IPS-18a (cell line): Measurements from ENCODE around the gene BRPF1.
A peak's percentile ranks its signal among the peaks of the same experiment; 100 is the strongest.

ENCODE experiments used
- H3K27ac ChIP-seq: one replicate; pipeline ENCODE4 v1.5.1; 2013; ENCODE audit warnings: low read length
- H3K27me3 ChIP-seq: one replicate; pipeline ENCODE4 v1.6.1; 2013; ENCODE audit warnings: mild to moderate bottlenecking, low read length; ENCODE audit not compliant: control insufficient read depth, insufficient read depth
- H3K36me3 ChIP-seq: one replicate; pipeline ENCODE4 v1.6.1; 2013; ENCODE audit warnings: low read depth, low read length; ENCODE audit not compliant: control insufficient read depth
- H3K4me1 ChIP-seq: one replicate; pipeline ENCODE4 v1.6.1; 2013; ENCODE audit warnings: low read depth, low read length; ENCODE audit not compliant: control insufficient read depth
- H3K4me3 ChIP-seq: one replicate; pipeline ENCODE4 v1.5.1; 2013; ENCODE audit warnings: low read length
- H3K9ac ChIP-seq: one replicate; pipeline ENCODE4 v1.6.1; 2013; ENCODE audit warnings: mild to moderate bottlenecking, low read length, moderate library complexity
- H3K9me3 ChIP-seq: one replicate; pipeline ENCODE4 v1.6.1; 2013; ENCODE audit warnings: low read depth, low read length; ENCODE audit not compliant: control insufficient read depth

Gene BRPF1

DNA sequence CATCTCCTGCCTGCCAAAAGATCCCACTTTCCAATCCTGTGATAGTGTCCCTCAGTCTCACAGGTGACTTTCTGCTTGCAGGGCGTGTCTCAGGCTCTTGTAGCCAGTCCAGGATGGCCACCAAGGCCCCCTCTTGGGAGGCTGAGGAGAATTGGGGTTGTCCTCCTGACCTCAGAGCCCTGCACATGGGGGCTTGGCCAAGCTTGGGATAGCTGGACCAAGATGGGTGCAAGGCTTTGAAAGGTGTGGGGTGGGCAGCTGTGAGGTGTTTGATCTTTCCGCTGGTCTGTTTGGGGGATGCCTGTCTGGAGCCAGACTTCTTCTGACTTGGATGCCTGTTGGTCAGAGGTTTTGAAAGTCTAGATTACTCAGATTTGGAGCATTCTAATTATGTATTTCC lies 39.9 kb upstream of the BRPF1 start:
- no peak overlapping the region for H3K4me3 ChIP-seq
- no peaks in the 10 kb centered on the region for H3K4me1 ChIP-seq
- H3K9me3 ChIP-seq, result no peaks in the 10 kb centered on the region
- no peaks in the 10 kb centered on the region for H3K27me3 ChIP-seq
- peaks cover 25% of the 10 kb centered on the region for H3K36me3 ChIP-seq
- no peak overlapping the region for H3K9ac ChIP-seq
- no peak overlapping the region for H3K27ac ChIP-seq

DNA sequence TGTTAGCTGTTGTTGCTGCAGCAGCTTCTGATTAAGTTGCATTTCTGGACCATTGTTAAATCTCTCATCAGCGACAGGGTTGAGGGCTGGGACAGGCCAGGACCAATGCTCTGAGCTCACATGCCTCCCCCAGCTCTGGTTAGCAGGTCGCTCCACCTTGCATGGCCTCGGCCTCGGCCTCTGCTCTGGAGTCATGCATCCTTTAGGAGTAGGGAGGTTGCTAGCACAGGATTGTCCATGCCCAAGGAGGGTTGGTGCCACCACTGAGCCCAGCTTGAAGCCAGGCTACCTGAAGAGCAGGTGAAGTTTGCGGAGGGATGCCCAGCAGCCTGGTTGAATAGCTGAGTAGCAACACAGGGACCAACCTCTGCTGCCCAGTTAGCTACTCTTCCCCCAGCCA lies 39.1 kb upstream of the BRPF1 start:
- no peaks in the 10 kb centered on the region for H3K4me1 ChIP-seq
- H3K9ac ChIP-seq, result no peak overlapping the region
- H3K4me3 ChIP-seq, result no peak overlapping the region
- no peak overlapping the region for H3K27ac ChIP-seq
- H3K9me3 ChIP-seq, result no peaks in the 10 kb centered on the region
- peaks cover 24% of the 10 kb centered on the region for H3K36me3 ChIP-seq
- H3K27me3 ChIP-seq, result no peaks in the 10 kb centered on the region

DNA sequence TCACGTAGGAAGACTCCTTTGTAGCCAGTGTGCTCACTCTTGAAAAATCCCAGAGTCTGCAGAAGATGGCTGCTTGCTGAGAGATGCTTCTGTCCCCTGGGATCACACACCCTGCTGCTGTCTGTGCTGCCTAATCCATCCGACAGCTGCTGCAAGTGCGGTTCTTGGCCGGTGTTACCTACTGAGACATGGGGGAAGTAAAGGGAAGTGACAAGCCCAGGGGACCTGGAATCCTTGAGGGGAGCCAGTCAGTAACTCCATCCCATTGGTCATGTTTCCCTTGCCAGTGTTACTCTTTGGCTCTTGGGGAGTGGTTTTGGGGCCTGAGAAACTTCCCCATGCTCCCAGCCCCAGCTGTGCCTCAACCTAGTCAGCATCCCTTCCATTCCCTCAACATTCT lies 36.2 kb upstream of the BRPF1 start:
- Histone ChIP-seq H3K4me3 (no peak overlapping the region), H3K27ac (no peak overlapping the region), H3K9me3 (no peaks in the 10 kb centered on the region), H3K4me1 (no peaks in the 10 kb centered on the region), H3K9ac (no peak overlapping the region), H3K27me3 (no peaks in the 10 kb centered on the region), H3K36me3 (peaks cover 6% of the 10 kb centered on the region)

DNA sequence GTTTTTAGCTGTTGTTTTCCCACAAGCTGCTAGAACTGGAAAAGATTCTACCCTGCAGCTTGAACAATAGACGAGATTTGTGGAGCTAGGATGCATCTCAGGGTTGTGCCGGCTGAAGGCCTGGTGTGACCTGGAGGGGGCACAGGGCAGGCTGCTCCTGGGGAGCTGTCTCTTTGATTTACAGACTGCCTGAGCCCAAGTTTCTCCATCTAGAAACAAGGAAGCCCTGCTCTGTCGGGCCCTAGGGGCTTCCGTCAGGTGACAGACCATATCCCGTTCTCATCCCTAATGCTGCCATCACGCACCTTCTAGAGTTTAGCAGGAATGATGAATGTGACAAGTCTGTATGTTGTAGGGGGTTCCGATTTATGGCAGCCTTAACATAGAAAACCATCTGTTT lies 35.8 kb upstream of the BRPF1 start:
- H3K36me3 ChIP-seq, result peaks cover 5% of the 10 kb centered on the region

DNA sequence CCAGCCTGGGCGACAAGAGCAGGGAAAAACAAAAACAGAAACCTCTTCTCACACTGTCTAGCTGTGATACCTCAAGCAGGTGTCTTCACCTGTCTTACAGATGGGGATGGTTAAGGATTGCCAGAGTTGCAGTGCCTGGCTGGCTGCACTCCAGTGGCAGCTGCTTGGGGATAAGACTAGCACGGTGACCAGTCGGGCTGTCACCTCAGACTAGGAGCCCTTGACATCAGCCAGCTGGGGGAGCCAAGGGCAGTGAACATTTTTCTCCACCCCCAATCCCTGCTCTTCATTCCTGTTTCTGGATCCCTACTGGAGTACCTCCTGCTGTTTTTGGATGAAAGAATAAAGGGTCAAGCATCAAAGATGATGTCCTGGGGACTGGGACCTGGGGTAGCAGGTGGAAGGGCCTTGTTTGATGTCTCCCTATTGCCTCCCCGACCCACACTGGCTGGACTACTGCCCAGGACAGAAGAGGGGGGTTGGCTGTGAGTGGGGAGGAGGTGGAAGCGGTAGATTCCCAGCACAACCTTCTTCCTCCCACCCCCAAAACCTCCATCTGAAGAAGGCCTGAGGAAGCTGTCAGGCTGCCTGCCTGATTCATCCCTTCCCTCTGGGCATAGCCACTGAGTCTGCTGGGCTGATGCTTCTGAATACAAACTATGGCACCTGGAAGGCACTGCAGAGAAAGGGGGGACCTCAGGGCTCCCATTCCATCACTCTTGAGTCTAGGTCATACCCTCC lies 34.9 kb upstream of the BRPF1 start:
- no peak overlapping the region for H3K4me3 ChIP-seq
- H3K36me3 ChIP-seq, result peaks cover 3% of the 10 kb centered on the region
- H3K4me1 ChIP-seq, result no peaks in the 10 kb centered on the region
- H3K27me3 ChIP-seq, result no peaks in the 10 kb centered on the region
- H3K9ac ChIP-seq, result no peak overlapping the region
- no peak overlapping the region for H3K27ac ChIP-seq
- no peaks in the 10 kb centered on the region for H3K9me3 ChIP-seq

More for the DNA sequence above, 35.8 kb upstream of the BRPF1 start:
- Histone ChIP-seq H3K9ac (no peak overlapping the region), H3K9me3 (no peaks in the 10 kb centered on the region), H3K27me3 (no peaks in the 10 kb centered on the region), H3K27ac (no peak overlapping the region), H3K4me3 (no peak overlapping the region), H3K4me1 (no peaks in the 10 kb centered on the region)

DNA sequence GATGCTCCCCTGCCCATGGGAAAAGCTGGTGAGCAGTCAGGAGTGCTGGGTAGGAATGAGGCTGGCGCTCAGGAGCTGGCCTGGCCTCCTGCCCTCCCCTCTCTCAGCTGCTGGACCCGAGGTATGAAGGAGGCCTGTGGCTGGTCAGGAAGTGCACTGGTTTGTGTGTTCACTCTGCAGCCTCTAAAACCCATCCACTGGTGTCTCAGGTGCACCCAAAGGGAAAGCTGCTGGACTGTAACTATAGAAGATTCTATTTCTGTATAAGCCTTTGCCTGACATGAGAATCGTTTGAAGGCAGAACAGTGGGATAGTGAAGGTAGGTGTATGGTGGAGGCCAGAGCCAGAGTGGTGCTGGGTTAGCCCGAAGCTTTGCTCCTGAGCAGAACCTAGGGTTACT lies 33.6 kb upstream of the BRPF1 start:
- no peak overlapping the region for H3K27ac ChIP-seq
- no peak overlapping the region for H3K4me3 ChIP-seq
- H3K36me3 ChIP-seq, result peaks cover 2% of the 10 kb centered on the region
- no peaks in the 10 kb centered on the region for H3K4me1 ChIP-seq
- H3K9me3 ChIP-seq, result no peaks in the 10 kb centered on the region
- peaks cover 2% of the 10 kb centered on the region for H3K27me3 ChIP-seq
- no peak overlapping the region for H3K9ac ChIP-seq

DNA sequence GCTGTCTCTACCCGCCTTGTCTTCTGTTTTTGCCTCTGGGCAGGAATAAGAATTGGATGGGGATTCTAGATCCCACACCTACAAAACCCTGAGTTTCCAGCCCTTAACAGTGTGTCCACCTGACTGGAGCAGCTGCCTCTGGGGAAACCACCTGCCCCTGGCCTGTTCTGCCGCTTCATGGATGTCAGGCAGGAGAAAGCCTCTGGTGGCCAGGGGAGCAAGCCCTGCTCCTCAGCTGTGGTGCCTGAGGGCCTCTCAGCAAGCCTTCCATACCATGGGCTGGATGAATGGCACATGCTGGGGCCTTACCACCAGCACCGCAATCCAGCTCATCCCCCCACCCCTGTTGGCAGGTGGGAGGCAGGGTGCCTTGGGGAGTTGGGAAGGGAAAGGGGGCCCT lies 33.2 kb upstream of the BRPF1 start:
- Histone ChIP-seq H3K27ac (no peak overlapping the region), H3K9me3 (no peaks in the 10 kb centered on the region), H3K4me3 (no peak overlapping the region), H3K9ac (no peak overlapping the region), H3K4me1 (no peaks in the 10 kb centered on the region), H3K27me3 (peaks cover 6% of the 10 kb centered on the region), H3K36me3 (no peaks in the 10 kb centered on the region)

DNA sequence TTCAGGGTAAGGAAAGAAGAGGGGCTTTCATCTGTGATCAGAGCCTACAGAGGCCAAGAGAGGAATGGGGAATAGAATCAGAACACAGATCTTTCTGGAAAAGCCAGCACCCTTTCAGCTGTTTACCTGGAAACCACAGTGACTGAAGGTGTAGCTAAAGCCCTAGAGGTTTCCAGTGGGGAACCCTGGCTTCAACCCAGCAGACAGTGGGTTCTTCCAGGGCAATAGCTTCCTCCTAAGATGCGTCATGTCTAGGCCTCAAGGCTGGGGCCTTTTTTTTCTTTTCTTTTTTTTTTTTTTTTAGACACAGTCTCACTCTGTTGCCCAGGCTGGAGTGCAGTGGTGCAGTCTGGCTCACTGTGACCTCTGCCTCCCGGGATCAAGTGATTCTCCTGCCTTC lies 31.0 kb upstream of the BRPF1 start:
- H3K27ac ChIP-seq, result no peak overlapping the region
- no peak overlapping the region for H3K9ac ChIP-seq
- no peaks in the 10 kb centered on the region for H3K36me3 ChIP-seq
- H3K27me3 ChIP-seq, result peaks cover 16% of the 10 kb centered on the region
- no peaks in the 10 kb centered on the region for H3K4me1 ChIP-seq
- no peaks in the 10 kb centered on the region for H3K9me3 ChIP-seq
- H3K4me3 ChIP-seq, result no peak overlapping the region

DNA sequence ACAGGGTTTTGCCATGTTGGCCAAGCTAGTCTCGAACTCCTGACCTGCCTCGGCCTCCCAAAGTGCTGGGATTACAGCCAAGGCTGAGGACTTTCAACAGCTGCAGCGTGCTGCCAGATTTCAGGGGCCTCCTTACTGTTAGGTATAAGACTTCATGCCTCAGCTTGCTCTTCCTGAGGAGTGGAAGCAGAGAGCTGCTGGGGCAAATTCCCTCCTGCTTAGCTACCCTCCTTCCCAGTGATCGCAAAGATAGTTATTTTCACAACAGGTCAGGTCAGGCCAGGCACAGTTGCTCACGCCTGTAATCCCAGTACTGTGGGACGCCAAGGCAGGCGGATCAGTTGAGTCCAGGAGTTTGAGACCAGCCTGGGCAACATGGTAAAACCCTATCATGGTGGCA lies 30.5 kb upstream of the BRPF1 start:
- Histone ChIP-seq H3K4me1 (no peaks in the 10 kb centered on the region), H3K27me3 (peaks cover 16% of the 10 kb centered on the region), H3K4me3 (no peak overlapping the region), H3K9me3 (no peaks in the 10 kb centered on the region), H3K27ac (no peak overlapping the region), H3K36me3 (no peaks in the 10 kb centered on the region), H3K9ac (no peak overlapping the region)

DNA sequence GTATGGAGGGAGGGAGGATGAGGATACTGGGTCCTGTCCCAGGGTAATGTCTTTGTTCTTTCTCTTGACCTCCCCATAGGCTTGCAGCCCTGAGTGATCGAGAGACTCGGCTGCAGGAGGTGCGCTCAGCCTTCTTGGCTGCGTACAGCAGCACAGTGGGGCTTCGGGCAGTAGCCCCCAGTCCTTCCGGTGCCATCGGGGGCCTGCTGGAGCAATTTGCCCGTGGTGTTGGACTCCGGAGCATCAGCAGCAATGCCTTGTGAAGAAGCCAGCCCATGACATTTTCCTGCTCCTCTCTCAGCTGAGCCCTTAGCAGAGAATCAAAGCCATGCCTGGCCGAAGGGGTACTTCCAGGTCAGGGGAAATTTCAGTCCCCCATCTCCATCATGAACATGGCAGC lies 29.8 kb upstream of the BRPF1 start:
- Histone ChIP-seq H3K27ac (no peak overlapping the region), H3K27me3 (peaks cover 16% of the 10 kb centered on the region), H3K4me1 (no peaks in the 10 kb centered on the region), H3K9me3 (no peaks in the 10 kb centered on the region), H3K9ac (no peak overlapping the region), H3K36me3 (no peaks in the 10 kb centered on the region), H3K4me3 (no peak overlapping the region)

DNA sequence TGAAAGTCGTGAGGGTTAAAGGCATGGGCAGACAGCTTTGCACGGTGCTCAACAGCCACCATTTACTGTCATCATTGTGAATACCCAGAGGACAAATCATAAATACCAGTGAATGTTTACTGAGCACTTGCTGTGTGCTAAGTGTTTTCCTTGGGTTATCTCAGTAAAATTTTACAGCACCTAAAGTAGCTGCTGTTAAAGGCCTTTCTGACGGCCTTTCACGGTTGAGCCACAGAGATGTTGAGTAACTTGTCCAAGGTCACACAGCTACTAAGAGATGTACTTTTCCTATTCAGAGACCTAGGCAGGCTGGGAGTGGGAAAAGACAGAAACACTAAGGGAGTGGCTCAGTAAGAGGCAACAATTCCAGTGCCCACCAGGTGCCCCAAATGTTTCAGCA lies 28.3 kb upstream of the BRPF1 start:
- no peaks in the 10 kb centered on the region for H3K9me3 ChIP-seq
- H3K4me1 ChIP-seq, result no peaks in the 10 kb centered on the region
- H3K9ac ChIP-seq, result no peak overlapping the region
- H3K27ac ChIP-seq, result no peak overlapping the region
- peaks cover 16% of the 10 kb centered on the region for H3K27me3 ChIP-seq
- H3K36me3 ChIP-seq, result no peaks in the 10 kb centered on the region
- H3K4me3 ChIP-seq, result no peak overlapping the region

DNA sequence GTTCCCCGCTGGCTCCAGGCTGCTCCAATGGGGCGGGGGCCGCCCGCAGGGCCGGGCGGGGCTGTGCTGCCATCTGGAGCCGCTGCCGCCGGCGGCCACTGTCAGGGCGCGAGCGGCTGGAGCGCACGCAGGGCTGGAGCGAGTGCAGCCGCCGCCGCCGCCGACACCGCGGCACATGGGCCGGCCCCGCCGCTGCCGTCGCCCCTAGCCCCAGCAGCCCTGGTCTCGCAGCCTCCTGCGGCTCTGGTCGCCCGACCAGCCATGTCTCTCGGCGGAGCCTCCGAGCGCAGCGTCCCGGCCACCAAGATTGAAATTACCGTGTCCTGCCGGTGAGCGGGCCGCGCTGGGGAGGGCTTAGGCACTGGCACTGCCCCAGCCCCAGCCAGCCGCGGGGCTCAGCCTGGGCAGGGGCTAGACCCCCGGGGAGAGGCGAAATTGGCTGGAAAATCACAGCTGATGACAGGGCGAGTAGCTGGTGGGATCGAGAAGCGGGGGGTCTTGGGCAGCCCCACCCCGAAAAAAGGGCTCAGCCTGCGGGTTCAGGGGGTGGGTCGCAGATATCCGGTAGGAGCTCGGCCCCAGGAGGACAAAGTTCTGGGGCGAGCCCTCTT lies 27.7 kb upstream of the BRPF1 start, which contains the start of gene CPNE9:
Gene CPNE9 (plus strand): TSS at position 98 of the 611 bp plus-strand sequence. CDS start 164 bp downstream, at position 262.
- H3K27me3 ChIP-seq, result peaks cover 16% of the 10 kb centered on the region
- no peak within 1 kb of the TSS for H3K27ac ChIP-seq
- H3K9me3 ChIP-seq, result no peaks in the 10 kb centered on the region
- no peak within 1 kb of the TSS for H3K9ac ChIP-seq
- H3K4me3 ChIP-seq, result peak within 1 kb of the TSS; percentile 61
- H3K36me3 ChIP-seq, result no peaks in the 10 kb centered on the region
- H3K4me1 ChIP-seq, result no peaks in the 10 kb centered on the region
